ENCODE results near the gene WDFY3. TPM values are rescaled to one million over a fixed set of nuclear protein-coding genes. Genes with fewer than 3 reads are reported as not detected.

WDFY3 gene
- total and polyA plus RNA-seq, 2 experiments from 2014 or later: 8.0 to 89.0 TPM

DNA sequence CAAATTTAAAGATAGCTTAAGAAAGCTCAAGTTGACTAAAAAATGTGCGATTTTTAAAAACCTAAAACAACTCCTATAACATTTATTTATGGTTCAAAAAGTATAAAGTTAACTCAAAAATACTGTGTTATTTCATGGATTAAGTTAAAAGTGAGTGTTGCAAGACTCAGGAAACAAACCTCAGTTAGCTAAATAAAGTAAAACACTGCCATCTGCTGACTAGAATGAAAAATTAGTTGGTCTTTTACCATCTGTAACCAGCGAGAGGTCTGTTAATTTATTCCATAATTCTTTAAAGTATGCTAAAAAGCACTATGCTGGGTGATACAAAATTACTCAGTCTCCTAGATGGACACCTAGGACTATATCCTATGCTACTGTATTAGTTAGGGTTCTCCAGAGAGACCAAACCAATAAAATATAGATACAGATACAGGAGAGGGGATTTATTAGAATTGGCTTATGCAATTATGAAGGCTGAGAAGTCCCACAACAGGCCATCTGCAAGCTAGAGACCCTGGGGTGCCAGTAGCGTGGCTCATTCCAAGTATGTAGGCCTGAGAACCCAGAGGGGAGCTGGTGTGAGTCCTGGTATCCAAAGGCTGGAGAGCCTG lies 4.9 kb upstream of the WDFY3 start:
- no peak for TF ChIP-seq JUNB (IDR thresholded peaks at IDR 0.05; ENCODE audit: unreplicated experiment)
- TF ChIP-seq, protein P1, sequence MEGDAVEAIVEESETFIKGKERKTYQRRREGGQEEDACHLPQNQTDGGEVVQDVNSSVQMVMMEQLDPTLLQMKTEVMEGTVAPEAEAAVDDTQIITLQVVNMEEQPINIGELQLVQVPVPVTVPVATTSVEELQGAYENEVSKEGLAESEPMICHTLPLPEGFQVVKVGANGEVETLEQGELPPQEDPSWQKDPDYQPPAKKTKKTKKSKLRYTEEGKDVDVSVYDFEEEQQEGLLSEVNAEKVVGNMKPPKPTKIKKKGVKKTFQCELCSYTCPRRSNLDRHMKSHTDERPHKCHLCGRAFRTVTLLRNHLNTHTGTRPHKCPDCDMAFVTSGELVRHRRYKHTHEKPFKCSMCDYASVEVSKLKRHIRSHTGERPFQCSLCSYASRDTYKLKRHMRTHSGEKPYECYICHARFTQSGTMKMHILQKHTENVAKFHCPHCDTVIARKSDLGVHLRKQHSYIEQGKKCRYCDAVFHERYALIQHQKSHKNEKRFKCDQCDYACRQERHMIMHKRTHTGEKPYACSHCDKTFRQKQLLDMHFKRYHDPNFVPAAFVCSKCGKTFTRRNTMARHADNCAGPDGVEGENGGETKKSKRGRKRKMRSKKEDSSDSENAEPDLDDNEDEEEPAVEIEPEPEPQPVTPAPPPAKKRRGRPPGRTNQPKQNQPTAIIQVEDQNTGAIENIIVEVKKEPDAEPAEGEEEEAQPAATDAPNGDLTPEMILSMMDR (conservative IDR thresholded peaks at IDR 0.05; ENCODE audit: low read depth in 2 of 2): peak; percentile 67 to 76
- H3K36me3 Mint-ChIP-seq (ENCODE audit: low read depth): no peaks in the 10 kb centered on the region; the same call in 2 of the 3 replicates
- H3K27me3 ChIP-seq (ENCODE audit: insufficient read depth): no peaks in the 10 kb centered on the region
- H3K9me3 Mint-ChIP-seq: peaks cover 2% of the 10 kb centered on the region; the same call in 1 of the 3 replicates
- H3K4me1 Mint-ChIP-seq: peaks cover 31% of the 10 kb centered on the region
- no peak overlapping the region for H3K27ac Mint-ChIP-seq
- H3K79me2 ChIP-seq (replicated peaks; ENCODE audit: insufficient read depth): no peaks in the 10 kb centered on the region; the same call in 1 of the 2 replicates
- H3K4me3 ChIP-seq: no peak overlapping the region
- H3K36me3 ChIP-seq (ENCODE audit: insufficient read depth): no peaks in the 10 kb centered on the region
- DNase-seq (ENCODE audit: low spot score) (peak; percentile 74), ATAC-seq (peak; percentile 15)
- H3K9me2 ChIP-seq (ENCODE audit: insufficient read depth): no peaks in the 10 kb centered on the region
- no peaks in the 10 kb centered on the region for H4K20me1 ChIP-seq (replicated peaks; ENCODE audit: insufficient read depth)
- H3K4me2 ChIP-seq: no peak overlapping the region
- no peaks in the 10 kb centered on the region; the same call in 1 of the 2 replicates for H3F3A ChIP-seq (replicated peaks; ENCODE audit: low read depth)
- H3K4me1 ChIP-seq (ENCODE audit: insufficient read depth): peaks cover 35% of the 10 kb centered on the region
- no peak overlapping the region for H2AFZ ChIP-seq
- no peak overlapping the region for H3K27ac ChIP-seq (ENCODE audit: low read depth)
- peaks cover 4% of the 10 kb centered on the region for H3K27me3 Mint-ChIP-seq (ENCODE audit: insufficient read depth, low read depth, poor library complexity)
- no peak overlapping the region for H3K4me3 Mint-ChIP-seq

- Mint-ChIP-seq H3K4me3 (no peak overlapping the region), H3K27me3 (ENCODE audit: insufficient read depth, low read depth, poor library complexity) (peaks cover 4% of the 10 kb centered on the region), H3K27ac (no peak overlapping the region), H3K9me3 (peaks cover 2% of the 10 kb centered on the region; the same call in 1 of the 3 replicates), H3K36me3 (ENCODE audit: low read depth) (no peaks in the 10 kb centered on the region; the same call in 2 of the 3 replicates), H3K4me1 (peaks cover 37% of the 10 kb centered on the region)
- peaks cover 17% of the 10 kb centered on the region for H3K79me2 ChIP-seq (replicated peaks; ENCODE audit: insufficient read depth)
- ATAC-seq (no peak), DNase-seq (ENCODE audit: low spot score) (no peak)
- H2AFZ ChIP-seq: no peak overlapping the region
- H3K4me1 ChIP-seq (ENCODE audit: insufficient read depth): peaks cover 46% of the 10 kb centered on the region
- no peaks in the 10 kb centered on the region; the same call in 1 of the 2 replicates for H3F3A ChIP-seq (replicated peaks; ENCODE audit: low read depth)
- H3K27ac ChIP-seq (ENCODE audit: low read depth): no peak overlapping the region
- H3K4me3 ChIP-seq: no peak overlapping the region
- no peaks in the 10 kb centered on the region for H3K36me3 ChIP-seq (ENCODE audit: insufficient read depth)
- H3K9me2 ChIP-seq (ENCODE audit: insufficient read depth): no peaks in the 10 kb centered on the region
- H4K20me1 ChIP-seq (replicated peaks; ENCODE audit: insufficient read depth): peaks cover 4% of the 10 kb centered on the region; the same call in 1 of the 2 replicates
- H3K4me2 ChIP-seq: no peak overlapping the region
- no peaks in the 10 kb centered on the region for H3K27me3 ChIP-seq (ENCODE audit: insufficient read depth)
- TF ChIP-seq JUNB (IDR thresholded peaks at IDR 0.05; ENCODE audit: unreplicated experiment) (no peak), ETS1 (IDR thresholded peaks at IDR 0.05) (no peak), EZH2 (IDR thresholded peaks at IDR 0.05; ENCODE audit: low read depth, unreplicated experiment) (no peak), ZNF331 (CRISPR knock-in tag; IDR thresholded peaks at IDR 0.05; ENCODE audit: low read depth) (no peak), CREB1 (CRISPR knock-in tag; IDR thresholded peaks at IDR 0.05; ENCODE audit: low read depth) (no peak), EZH2phosphoT487 (IDR thresholded peaks at IDR 0.05; ENCODE audit: unreplicated experiment) (no peak), ZNF114 (CRISPR knock-in tag; IDR thresholded peaks at IDR 0.05) (no peak)
- TF ChIP-seq, protein P1 (conservative IDR thresholded peaks at IDR 0.05; ENCODE audit: low read depth in 2 of 2): no peak
- TF ChIP-seq, protein P2, sequence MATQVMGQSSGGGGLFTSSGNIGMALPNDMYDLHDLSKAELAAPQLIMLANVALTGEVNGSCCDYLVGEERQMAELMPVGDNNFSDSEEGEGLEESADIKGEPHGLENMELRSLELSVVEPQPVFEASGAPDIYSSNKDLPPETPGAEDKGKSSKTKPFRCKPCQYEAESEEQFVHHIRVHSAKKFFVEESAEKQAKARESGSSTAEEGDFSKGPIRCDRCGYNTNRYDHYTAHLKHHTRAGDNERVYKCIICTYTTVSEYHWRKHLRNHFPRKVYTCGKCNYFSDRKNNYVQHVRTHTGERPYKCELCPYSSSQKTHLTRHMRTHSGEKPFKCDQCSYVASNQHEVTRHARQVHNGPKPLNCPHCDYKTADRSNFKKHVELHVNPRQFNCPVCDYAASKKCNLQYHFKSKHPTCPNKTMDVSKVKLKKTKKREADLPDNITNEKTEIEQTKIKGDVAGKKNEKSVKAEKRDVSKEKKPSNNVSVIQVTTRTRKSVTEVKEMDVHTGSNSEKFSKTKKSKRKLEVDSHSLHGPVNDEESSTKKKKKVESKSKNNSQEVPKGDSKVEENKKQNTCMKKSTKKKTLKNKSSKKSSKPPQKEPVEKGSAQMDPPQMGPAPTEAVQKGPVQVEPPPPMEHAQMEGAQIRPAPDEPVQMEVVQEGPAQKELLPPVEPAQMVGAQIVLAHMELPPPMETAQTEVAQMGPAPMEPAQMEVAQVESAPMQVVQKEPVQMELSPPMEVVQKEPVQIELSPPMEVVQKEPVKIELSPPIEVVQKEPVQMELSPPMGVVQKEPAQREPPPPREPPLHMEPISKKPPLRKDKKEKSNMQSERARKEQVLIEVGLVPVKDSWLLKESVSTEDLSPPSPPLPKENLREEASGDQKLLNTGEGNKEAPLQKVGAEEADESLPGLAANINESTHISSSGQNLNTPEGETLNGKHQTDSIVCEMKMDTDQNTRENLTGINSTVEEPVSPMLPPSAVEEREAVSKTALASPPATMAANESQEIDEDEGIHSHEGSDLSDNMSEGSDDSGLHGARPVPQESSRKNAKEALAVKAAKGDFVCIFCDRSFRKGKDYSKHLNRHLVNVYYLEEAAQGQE (IDR thresholded peaks at IDR 0.05; ENCODE audit: unreplicated experiment): no peak
These were observed 2.4 kb upstream of the WDFY3 start for GRCh38 chr4:84968925-84969324.
